Urinary bladder (tissue), 4 donors: ENCODE results near the gene NETO1. TPM values are rescaled to one million over a fixed set of nuclear protein-coding genes. Genes with fewer than 3 reads are reported as not detected.

Experiments
- DNase-seq: peaks from one replicate; pipeline ENCODE4 v3.0.0-alpha.2; 2015; ENCODE audit errors: extremely low spot score
- H3K27ac ChIP-seq: one replicate; pipeline ENCODE4 v1.5.1; 2013; ENCODE audit warnings: low read depth, mild to moderate bottlenecking, moderate library complexity
- H3K36me3 ChIP-seq: one replicate; pipeline ENCODE4 v1.6.1; 2013; ENCODE audit warnings: mild to moderate bottlenecking, moderate library complexity; ENCODE audit not compliant: insufficient read depth
- H3K4me1 ChIP-seq: one replicate; pipeline ENCODE4 v1.6.1; 2013; ENCODE audit warnings: mild to moderate bottlenecking, moderate library complexity; ENCODE audit not compliant: insufficient read depth
- H3K4me3 ChIP-seq: one replicate; pipeline ENCODE4 v1.5.1; 2013; ENCODE audit warnings: low read depth, low read length
- WGBS: extraction: QIAGEN DNeasy Blood & Tissue Kit; methylation state at CpG from one replicate; pipeline ENCODE4 v1.1.7; 2013; 5-methylcytosine and 5-hydroxymethylcytosine counted together
- polyA plus RNA-seq: library from polyadenylated mRNA; stranded (reverse); fragments of 200-250 nt; gene quantifications from one replicate; pipeline ENCODE4 v1.2.3, GENCODE V29; 2013
- total RNA-seq: library from RNA; depleted of rRNA; stranded (reverse); fragments of >200 nt; gene quantifications from one replicate; pipeline ENCODE4 v1.2.3, GENCODE V29; 2014
- donor health status: healthy with polysubstance abuse.
- donor health status: healthy.

Gene NETO1
- total and polyA plus RNA-seq, 2 donors: 0.96 to 2.4 TPM

DNA sequence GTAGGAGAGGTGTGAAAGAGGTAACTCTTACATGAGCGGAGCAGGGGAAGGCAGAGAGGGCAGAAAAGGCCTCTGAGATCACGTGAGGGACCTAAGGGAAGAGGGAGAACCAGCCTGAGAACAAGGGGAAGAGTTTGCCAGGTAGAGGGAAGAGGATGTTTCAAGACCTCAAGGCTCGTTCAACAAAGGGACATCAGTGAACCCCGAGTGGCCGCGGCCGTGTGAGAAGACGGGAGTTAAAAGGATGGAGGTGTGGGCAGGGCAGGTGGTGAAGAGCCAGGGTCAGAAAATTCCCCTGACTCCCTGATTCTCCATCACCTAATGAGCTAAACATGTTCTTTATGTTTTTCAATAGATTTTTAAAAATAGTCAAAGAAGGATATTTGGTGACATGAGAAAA, 44.4 kb downstream of the NETO1 start:
- H3K36me3 ChIP-seq: no peaks in the 10 kb centered on the region
- no peak overlapping the region for H3K27ac ChIP-seq
- 86% methylated on average over 8 of the region's 8 CpGs for WGBS
- no peak for DNase-seq
- H3K4me1 ChIP-seq: no peaks in the 10 kb centered on the region
- no peak overlapping the region for H3K4me3 ChIP-seq

DNA sequence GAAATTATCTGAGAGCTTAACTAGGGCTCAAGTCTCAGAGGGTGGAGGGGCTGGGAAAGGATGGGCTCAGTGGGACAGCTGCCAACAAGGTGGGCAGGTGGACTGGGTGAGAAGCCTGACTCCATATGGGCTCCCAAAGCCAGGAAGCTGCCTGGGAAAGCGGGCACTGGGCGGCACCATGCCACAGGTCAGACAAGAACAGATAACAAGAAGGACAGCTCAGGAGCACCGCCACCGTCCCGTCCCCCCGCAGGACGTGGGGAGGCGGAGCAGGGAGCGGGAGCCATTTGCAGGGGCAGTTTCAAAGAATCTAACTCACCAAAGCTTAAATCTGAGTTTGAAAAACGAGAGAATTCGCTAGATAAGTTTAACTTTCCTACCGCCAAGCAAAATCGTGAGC, 45.6 kb downstream of the NETO1 start:
- DNase-seq: no peak
- H3K36me3 ChIP-seq: no peaks in the 10 kb centered on the region
- 85% methylated on average over 13 of the region's 13 CpGs for WGBS
- no peak overlapping the region for H3K27ac ChIP-seq
- H3K4me1 ChIP-seq: no peaks in the 10 kb centered on the region
- H3K4me3 ChIP-seq: no peak overlapping the region

DNA sequence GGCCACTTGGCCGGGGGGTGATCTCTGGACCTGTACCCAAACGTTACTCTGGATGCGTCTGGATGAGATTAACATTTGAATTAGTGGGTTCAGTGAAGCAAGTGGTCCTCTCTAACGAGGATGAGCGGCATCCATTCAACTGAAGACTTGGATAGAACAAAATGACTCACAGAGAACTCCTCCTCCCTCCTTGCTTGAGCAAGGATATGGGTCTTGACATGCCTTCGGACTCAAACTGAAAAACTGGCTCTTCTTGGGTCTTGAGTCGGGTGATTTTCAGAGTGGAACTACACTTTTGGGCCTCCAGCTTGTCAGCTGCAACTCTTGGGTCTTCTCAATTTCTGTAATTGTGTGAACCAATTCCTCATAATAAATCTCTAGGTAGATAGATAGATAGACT, 47.2 kb downstream of the NETO1 start:
- no peaks in the 10 kb centered on the region for H3K4me1 ChIP-seq
- H3K36me3 ChIP-seq: no peaks in the 10 kb centered on the region
- no peak overlapping the region for H3K27ac ChIP-seq
- no peak overlapping the region for H3K4me3 ChIP-seq
- DNase-seq: no peak
- 73% methylated on average over 7 of the region's 7 CpGs for WGBS

DNA sequence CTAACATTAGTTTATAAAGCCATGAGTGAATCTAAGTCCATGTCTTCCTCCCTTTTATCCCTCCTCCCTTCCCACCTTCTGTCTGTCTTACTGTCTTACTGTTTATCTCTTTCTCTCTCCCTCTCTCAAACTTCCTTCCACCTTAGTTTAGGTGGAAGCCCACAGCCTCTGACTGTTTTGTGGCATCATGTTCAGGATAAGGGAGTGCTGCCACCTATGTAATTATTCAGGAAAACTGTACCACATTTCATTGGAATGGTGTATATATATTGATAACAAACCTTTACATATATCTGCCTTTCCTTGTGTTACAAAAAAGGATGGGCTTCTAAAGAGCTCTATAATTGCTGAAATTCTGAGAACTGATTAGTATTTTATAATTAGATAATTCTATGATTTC, 48.7 kb downstream of the NETO1 start:
- no peak for DNase-seq
- H3K27ac ChIP-seq: no peak overlapping the region
- H3K36me3 ChIP-seq: no peaks in the 10 kb centered on the region
- no peak overlapping the region for H3K4me3 ChIP-seq
- H3K4me1 ChIP-seq: no peaks in the 10 kb centered on the region

DNA sequence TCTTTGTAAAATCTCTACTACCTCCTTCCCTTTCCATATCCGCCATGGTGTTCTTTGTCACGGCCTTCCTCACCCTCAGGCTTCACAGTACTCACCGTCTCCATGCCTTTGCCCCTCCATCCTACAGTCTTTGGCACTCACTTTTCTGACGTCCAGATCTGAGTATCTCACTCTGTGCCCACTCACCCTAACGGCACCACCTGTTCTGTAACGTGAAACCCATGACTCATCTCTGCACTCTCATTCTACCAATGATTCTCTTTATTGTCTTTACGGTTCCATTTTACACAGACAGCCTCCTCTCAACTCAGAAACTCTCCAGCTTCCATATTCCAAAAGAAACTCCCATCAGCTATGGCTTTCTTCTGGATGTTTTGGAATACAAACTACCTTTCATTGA, 56.7 kb downstream of the NETO1 start:
- DNase-seq: no peak
- no peaks in the 10 kb centered on the region for H3K36me3 ChIP-seq
- 81% methylated on average over 7 of the region's 7 CpGs for WGBS
- no peak overlapping the region for H3K27ac ChIP-seq
- H3K4me1 ChIP-seq: no peaks in the 10 kb centered on the region
- H3K4me3 ChIP-seq: no peak overlapping the region

DNA sequence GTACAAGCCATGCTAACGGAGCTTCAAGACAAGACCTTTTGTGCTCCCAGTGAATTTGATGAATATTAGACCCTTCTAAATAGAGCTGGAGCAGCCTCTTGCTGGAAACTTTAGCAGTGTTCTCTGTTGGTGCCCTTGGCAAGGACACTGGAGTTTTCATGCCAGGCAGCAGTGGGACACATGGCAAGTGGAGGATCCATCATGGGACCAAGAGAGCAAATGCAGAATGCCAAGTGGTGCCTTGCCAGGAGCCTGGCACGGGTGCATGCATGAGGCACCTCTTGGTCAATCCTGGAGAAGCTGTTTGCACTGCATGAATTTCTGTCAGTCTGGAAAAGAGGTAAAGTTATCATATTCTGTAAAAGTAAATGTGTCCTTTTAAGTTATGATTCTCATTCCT, 59.1 kb downstream of the NETO1 start:
- DNase-seq: no peak
- 67% methylated on average over 2 of the region's 2 CpGs for WGBS
- Histone ChIP-seq H3K36me3 (no peaks in the 10 kb centered on the region), H3K4me3 (no peak overlapping the region), H3K27ac (no peak overlapping the region), H3K4me1 (no peaks in the 10 kb centered on the region)

DNA sequence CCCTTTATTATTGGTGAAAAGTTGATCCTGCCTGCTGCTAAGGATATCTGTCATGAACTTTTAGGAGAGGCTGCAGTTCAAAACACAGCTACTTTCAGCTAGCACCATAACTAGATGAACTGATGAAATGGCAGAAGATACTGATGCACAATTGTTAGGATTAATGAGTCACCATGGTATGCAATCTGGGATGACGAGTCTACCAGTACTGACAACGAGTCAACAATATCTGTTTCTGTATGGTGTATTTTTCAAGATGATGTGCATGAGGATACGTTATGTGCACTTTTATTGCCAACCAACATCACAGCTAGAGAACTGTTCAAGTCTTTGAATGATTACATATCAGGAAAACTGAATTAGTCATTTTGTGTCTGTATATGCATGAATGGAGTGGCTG, 68.7 kb downstream of the NETO1 start:
- no peaks in the 10 kb centered on the region for H3K36me3 ChIP-seq
- H3K27ac ChIP-seq: no peak overlapping the region
- 84% methylated on average over 3 of the region's 3 CpGs for WGBS
- H3K4me3 ChIP-seq: no peak overlapping the region
- no peaks in the 10 kb centered on the region for H3K4me1 ChIP-seq
- no peak for DNase-seq

DNA sequence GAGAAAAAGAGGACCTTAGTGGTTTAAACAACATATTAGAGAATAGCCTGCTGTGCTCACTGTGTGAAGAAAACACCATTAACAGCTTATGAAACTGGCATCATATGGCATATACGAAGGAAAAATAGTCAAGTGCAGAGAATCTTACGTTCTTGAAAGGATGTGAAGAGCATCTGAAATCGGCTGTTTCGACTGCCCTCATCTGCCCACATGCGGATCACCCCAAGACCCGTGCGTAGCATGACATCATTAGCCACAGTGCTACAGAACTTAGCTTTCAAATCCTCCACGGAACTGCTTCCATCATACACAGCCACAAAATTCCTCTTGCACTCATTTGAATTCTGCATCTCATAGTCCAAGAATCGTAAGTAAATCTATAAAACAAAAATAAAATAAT, 84.3 kb downstream of the NETO1 start:
- Histone ChIP-seq H3K27ac (no peak overlapping the region), H3K4me1 (no peaks in the 10 kb centered on the region), H3K36me3 (no peaks in the 10 kb centered on the region), H3K4me3 (no peak overlapping the region)
- WGBS: 83% methylated on average over 9 of the region's 9 CpGs
- no peak for DNase-seq

DNA sequence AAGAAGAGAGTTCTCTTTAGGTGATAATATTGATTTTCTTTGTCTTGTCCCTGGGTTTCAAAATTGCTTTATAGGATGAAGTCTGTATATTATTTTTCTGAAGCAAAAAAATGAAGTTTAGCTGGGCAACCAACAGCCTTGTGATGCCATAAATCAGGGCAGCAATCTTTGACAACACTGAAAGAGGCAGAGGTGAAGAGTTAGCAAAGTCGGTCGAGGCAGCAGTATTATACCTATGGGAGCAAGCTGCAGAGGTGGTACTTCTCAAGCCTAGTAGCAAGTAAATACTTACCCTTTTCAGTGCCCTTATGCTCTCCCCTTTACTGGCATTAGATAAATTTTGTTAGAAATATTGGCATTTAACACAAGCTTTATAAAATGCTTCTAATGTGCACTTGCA, 92.9 kb downstream of the NETO1 start:
- WGBS: 73% methylated on average over 2 of the region's 2 CpGs
- Histone ChIP-seq H3K4me1 (no peaks in the 10 kb centered on the region), H3K4me3 (no peak overlapping the region), H3K27ac (no peak overlapping the region), H3K36me3 (no peaks in the 10 kb centered on the region)
- no peak for DNase-seq

DNA sequence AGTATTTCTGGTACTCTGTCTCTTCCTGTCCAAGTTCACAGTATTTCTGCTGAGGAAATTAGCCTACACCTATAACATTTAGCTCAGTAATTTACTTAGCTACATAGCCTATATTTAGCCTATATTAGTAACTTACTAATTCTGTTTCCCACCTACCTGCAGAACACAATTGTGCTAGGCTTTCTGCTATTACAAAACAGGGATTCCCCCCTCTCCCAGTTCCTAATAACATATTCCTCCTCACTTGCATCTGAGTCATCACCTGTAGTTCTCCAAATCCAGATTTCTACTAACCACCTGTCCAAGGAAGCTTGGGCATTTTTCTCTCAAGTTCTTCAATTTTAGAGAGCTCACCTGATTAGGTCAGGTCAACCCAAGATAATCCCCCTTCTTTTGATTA, 94.9 kb downstream of the NETO1 start:
- H3K27ac ChIP-seq: no peak overlapping the region
- H3K36me3 ChIP-seq: no peaks in the 10 kb centered on the region
- no peak for DNase-seq
- H3K4me3 ChIP-seq: no peak overlapping the region
- no peaks in the 10 kb centered on the region for H3K4me1 ChIP-seq

DNA sequence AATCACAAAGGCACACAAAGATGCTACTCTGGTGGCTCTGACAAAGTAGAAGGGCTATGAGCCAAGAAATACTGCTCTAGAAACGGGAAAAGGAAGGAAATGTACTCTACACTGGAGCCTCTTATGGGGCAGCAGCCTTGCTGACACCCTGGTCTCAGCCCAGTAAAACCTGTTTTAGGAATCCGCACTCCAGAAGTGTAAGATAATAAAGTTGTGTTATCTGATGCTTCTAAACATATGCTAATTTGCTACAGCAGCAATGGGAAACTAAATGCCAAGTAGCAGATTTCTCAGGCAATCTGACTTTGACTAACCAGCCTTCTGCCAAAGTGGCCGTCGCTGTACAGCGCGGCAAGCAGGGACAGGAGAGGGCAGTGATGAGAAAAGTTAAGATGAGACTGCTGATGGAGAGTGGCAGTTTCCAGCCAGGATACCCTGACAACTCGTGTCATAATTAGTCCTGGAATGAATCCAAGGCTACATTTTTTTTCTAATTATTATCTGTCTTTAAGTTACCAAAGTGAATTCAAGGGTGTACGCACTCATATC, 99.0 kb downstream of the NETO1 start:
- H3K4me3 ChIP-seq: no peak overlapping the region

DNA sequence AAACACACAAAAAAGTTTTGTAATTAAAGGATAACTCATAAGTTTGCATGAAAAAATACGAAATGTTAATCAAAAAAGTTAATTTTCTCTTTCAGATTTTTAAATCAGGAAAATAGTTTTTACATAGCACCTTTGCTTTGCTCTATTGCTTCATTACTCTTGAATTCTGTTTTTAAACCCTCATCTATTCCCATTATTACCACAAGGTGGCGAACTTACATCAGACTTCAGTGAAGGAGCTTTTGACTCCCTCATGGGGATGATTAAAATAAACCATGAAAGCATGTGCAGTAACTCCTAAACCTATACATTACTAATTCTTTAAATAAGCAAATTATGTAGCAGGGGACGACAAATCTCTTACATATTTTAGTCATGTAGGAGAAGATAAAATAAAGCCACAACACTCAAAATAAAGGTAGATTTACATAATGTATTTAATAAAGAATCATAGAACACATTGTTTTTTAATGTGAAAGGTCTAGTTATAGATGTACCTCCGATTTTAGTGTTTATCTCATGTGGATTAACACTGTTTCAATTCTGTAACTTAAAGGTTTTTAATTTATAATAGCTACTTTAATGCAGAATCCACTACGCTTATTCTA, 105.2 kb downstream of the NETO1 start:
- Histone ChIP-seq H3K4me1 (no peaks in the 10 kb centered on the region), H3K36me3 (no peaks in the 10 kb centered on the region), H3K27ac (no peak overlapping the region), H3K4me3 (no peak overlapping the region)
- DNase-seq: peak; percentile 29
- WGBS: 16% methylated on average over 5 of the region's 5 CpGs

More for the DNA sequence above, 99.0 kb downstream of the NETO1 start:
- H3K27ac ChIP-seq: no peak overlapping the region
- DNase-seq: no peak
- no peaks in the 10 kb centered on the region for H3K4me1 ChIP-seq
- WGBS: 67% methylated on average over 8 of the region's 8 CpGs
- H3K36me3 ChIP-seq: no peaks in the 10 kb centered on the region

DNA sequence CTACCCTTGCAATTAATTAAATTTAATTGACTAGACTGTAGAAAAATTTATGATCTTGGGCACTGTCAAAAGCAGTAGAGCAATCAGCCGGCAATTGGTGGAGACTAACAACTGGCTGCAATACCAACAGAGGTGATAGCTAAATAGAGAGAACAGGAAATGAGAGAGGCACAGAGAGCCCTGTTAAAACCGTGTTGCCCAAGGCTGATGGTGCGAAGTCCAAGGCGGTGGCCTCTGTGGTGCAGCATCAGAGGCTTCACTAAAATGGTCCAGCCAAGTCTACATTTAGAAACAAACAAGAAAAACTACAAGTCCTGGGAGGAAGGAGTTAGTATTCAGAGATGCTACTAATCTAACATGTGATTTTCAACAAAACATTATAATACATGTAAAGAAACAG, 115.6 kb downstream of the NETO1 start:
- H3K36me3 ChIP-seq: no peaks in the 10 kb centered on the region
- no peaks in the 10 kb centered on the region for H3K4me1 ChIP-seq
- no peak overlapping the region for H3K27ac ChIP-seq
- no peak overlapping the region for H3K4me3 ChIP-seq
- 60% methylated on average over 4 of the region's 4 CpGs for WGBS
- DNase-seq: no peak

DNA sequence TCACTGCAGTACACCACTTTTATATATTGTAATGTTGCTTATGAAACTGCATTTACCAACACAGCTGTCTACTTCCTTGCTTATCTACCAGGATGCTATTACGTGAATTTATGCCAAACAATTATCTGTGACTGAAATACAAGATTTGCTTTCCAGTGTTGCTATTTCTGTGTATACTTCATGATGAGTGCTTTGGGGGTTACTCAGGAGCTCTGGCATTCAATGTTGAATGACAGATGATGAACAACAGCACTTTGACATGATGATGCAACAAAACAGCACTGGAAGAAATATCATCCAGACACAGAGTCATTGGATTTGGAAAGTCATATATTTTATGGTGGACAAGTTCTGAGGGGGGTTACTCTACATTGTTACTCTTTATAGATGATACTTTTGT, 125.8 kb downstream of the NETO1 start:
- H3K4me1 ChIP-seq: no peaks in the 10 kb centered on the region
- no peak overlapping the region for H3K27ac ChIP-seq
- H3K36me3 ChIP-seq: no peaks in the 10 kb centered on the region
- no peak overlapping the region for H3K4me3 ChIP-seq
- DNase-seq: no peak
- 46% methylated on average over 1 of the region's 1 CpG for WGBS

DNA sequence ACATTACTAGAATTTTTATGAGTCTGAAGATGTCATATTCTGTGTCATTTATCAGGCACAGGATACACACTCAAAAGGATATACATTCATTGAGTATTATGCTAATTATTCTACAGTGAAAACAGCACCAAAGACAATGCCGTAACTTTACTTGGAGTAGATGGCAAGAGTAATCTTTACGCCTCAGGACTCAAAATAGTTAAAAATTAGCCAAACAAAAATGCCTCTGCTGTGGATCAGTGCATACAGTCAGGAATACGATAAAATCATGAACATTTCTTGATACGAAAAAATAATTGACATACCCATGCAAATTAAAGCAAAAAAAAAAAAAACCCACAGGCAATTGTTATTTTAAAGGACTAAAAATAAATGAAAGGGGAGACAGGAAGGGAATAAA, 129.7 kb downstream of the NETO1 start:
- Histone ChIP-seq H3K27ac (no peak overlapping the region), H3K36me3 (no peaks in the 10 kb centered on the region), H3K4me3 (no peak overlapping the region), H3K4me1 (no peaks in the 10 kb centered on the region)
- DNase-seq: no peak
- WGBS: 80% methylated on average over 4 of the region's 4 CpGs
